GM19043 (cell line): ENCODE data around the gene DOCK11.
"Not testable (repeated sequence)": the region's sequence is repeated elsewhere in the genome, so short reads cannot be mapped to it uniquely, and the experiment has no call there.

Experiments
- ATAC-seq: cut with Tn5 transposase; IDR thresholded peaks from one replicate; pipeline ENCODE4 v1.9.1; 2021; ENCODE audit warnings: low read depth; ENCODE audit not compliant: unreplicated experiment

DOCK11 gene

DNA sequence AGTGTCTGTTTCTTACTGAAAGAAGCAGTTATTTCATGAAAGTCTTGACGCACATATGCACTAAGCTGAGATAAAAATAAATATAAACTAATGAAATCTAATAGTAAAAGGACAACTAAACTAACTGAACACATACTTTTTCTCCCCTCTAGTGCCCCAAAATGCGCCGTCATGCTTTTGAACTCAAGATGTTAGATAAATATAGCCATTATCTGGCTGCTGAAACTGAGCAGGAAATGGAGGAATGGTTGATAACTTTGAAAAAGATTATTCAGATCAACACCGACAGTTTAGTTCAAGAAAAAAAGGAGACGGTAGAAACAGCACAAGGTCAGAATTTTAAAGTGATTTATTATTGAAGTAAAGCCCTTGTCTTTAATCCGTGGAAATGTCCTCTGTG lies 70.2 kb downstream of the DOCK11 start:
- ATAC-seq = no peak

DNA sequence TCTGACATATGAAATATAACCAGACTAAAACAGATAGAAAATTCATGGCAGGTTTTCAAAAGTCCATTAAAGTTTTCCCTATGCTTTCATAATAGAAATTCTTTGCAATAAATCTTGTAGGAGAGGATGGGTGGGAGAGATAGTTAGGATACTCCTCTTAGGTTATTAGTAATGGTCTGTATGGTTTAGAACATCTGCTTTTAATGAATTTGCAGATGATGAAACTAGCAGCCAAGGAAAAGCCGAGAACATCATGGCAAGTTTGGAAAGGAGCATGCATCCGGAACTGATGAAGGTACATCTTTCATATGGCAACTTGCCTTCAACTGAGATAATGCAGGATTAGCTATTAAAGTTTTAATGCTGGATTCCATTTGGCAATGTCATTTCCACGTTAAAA lies 70.7 kb downstream of the DOCK11 start:
- ATAC-seq = no peak

DNA sequence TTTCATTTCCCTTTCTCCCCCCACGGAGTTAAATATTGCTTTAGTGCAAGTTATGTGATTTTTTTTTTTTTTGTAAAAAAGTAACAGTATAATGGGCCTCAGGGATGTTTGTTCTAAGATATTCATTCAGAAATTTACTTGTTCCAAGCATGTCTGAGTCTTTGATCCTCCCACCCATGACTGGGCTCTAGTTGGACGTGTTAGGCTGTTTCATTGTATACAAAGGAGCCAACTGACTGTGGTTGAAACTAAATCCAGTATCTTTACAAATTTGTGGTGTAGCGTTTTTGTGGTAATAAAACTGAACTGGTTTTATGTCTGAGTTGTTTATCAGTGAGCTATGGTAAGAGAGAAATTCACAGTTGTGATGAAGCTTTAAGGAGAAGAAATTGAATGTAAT lies 74.1 kb downstream of the DOCK11 start:
- no peak for ATAC-seq

DNA sequence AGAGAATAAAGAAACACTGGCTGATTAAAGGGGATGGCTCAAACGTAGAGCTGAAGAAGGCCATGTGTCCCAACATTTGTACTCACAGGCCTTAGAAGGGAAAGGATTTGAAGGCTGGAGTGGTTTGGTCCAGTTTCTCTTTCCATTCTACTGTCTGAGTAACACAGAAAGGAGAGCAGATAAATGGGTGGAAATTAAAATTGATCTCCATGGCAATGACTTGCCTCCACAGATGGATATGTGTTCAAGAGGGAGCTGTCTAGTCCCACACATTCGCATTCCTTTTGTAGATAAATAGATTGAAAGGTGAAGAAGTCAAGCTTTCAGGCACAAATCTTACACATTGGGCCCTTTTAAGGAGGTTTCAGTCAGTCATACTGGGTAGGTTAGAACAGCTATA lies 74.6 kb downstream of the DOCK11 start:
- no peak for ATAC-seq

DNA sequence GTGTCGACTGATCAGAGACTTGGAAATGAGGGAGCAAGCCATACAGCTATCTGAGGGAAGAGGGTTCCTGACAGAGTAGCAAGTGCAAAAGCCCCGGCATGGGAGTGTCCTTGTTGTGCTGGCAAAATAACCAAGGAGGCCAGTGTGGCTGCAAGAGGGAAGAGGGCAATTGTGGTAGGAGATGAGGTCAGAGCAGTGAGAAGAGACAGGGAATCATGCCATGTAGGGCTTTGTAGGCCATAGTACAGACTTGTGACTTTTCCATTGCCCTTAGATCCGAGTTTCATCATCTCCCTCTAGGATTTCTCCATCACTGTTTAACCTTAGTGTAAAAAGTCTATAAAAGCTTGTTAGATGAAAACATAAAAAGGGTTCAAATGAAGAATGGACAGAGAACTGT lies 76.2 kb downstream of the DOCK11 start:
- ATAC-seq = no peak

DNA sequence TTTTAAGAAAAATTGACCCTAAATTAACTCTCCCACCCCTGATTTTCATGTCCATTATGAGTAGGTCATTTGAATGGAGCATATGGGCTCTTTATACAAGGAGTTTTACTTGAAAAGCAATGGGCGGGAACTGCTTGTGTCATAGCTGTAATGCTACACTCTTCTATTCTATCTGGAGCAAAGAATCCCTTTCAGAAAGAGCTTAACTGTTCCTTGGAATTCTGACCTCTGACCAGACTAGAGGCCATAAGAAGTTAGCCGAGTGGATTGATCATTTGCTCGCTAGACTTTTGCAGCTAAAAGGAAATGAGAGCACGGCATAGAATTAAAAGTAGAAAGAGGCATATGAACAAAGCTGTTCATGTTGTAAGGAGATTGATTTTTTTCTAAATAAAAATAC lies 79.1 kb downstream of the DOCK11 start:
- ATAC-seq = no peak

DNA sequence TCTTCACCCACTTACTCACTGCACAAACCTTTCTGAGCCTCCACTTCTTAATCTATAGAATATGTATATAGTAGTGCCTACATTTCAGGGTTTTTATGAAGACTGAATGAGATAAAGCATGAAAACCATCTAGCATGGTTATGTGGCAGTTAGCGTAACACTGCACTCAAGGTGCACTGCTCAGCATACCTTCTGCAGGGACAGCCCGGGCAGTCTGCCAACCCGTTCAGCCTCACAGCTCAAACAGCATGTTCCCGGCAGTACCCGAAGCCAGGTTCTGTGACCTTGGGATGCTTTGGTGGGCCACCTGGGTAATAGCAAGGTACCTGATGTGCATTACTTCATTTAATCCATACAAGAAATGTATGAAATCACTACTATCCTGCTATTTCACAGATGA lies 81.4 kb downstream of the DOCK11 start:
- ATAC-seq = no peak

DNA sequence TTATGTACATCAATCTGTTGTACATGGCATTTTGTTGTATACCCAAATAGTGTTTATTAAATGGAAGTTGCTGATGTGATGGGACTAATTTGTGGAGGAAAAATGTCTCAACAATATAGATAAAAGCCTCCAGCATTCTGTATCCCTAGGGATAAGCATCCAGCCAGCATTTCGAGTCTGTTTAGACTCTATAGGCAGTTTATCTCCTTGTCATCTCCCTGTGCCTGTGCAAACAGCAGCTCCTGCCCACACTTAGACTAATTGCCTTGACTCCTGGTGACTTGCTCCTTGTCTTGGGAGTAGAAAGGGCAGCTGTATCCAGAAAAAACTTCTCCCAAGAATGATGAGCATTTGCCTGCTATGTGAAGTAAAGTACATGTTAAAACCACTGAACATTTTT lies 83.8 kb downstream of the DOCK11 start:
- ATAC-seq = no peak

DNA sequence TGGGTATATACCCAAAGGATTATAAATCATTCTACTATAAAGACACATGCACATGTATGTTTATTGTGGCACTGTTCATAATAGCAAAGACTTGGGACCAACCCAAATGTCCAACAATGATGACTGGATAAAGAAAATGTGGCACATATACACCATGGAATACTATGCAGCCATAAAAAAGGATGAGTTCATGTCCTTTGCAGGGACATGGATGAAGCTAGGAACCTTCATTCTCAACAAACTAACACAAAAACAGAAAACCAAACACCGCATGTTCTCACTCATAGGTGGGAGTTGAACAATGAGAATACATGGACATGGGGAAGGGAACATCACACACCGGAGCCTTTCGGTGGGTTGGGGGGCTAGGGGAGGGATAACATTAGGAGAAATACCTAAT lies 87.3 kb downstream of the DOCK11 start:
- not testable (repeated sequence) for ATAC-seq

DNA sequence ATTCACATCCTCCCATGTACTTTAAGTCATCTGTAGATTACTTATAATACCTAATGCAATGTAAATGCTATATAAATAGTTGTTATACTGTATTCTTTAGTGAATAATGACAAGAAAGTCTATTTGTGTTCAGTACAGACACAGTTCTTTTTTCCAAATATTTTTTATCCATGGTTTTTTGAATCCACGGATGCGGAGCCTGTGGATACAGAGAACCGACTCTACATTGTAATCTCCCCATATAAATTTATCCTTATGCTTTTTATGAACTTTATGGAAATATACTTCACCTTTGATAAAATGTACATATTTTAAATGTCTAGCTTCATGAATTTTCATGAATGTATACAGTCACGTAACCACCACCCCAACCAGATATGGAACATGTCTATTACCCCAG lies 88.2 kb downstream of the DOCK11 start:
- no peak for ATAC-seq

DNA sequence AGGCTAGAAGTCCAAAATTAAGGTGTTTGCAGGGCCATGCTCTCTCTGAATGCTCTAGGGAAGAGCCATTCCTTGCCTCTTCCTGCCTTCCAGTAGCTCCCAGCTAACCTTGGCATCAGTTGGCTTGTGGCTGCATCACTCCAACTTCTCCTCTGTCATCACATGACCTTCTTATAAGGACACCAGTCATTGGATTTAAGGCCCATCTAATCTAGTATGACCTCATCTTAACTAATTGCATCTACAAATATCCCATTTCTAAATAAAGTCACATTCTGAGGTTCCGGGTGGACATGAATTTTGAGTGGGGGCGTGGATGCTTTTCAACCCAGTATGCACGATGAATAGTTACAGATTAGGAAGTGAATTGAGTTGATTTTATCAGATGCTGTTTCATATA lies 89.7 kb downstream of the DOCK11 start:
- ATAC-seq = no peak

DNA sequence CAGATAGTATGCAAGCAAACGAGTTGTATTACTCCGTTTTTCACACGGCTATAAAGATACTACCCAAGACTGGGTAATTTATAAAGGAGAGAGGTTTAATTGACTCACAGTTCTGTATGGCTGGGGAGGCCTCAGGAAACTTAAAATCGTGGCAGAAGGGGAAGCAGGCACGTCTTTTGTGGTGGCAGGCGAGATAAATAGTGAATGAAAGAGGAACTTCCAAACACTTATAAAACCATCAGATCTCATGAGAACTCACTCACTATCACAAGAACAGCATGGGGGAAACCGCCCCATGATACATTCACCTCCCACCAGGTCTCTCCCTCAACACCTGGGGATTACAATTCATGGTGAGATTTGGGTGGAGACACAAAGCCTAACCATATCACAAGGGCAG lies 90.6 kb downstream of the DOCK11 start:
- not testable (repeated sequence) for ATAC-seq

DNA sequence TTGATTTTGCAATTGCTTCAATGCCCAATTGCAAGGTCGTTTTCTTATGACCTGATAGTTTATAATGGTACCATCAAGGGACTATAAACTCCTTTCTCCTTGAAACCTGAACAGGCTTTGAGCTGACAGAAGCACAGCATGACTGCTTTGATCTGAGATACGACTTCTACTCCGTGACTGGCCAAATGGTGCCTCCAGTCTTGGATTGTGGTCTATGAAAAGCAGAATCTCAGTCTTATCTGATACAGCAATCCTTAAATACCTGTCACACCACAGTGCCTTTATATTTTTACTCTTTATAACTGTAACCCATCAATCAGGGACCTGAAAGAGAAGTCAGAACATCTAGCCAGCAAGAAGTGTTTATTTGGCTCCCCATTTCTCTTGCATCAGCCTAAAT lies 93.1 kb downstream of the DOCK11 start:
- ATAC-seq = no peak

DNA sequence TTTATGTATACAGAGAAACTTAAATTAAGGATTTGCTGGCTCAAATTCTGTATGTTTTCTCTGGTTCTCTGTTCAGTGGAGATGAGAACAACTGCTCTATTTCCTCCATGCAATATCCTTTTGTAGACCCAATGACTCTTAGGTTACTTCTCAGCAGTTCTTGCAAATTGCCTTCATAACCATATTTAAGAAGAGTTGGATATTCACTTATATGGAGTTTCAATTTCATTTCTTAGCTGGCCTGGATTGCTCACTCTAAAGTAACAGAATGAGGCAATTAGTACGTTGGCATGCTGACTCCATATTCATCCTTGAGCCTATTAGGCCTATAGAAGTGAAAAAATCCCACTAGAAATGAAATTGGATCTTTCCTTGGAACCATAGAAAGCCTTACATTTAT lies 93.6 kb downstream of the DOCK11 start:
- ATAC-seq = no peak

DNA sequence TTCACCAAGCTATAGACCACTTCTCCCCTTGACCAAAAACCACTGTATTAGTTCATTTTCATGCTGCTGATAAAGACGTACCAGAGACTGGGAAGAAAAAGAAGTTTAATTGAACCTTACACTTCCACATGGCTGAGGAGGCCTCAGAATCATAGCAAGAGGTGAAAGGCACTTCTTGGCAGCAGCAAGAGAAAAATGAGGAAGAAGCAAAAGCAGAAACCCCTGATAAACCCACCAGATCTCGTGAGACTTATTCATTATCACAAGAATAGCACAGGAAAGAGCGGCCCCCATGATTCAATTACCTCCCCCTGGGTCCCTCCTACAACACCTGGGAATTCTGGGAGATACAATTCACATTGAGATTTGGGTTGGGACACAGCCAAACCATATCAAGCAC lies 97.8 kb downstream of the DOCK11 start:
- ATAC-seq = no peak

DNA sequence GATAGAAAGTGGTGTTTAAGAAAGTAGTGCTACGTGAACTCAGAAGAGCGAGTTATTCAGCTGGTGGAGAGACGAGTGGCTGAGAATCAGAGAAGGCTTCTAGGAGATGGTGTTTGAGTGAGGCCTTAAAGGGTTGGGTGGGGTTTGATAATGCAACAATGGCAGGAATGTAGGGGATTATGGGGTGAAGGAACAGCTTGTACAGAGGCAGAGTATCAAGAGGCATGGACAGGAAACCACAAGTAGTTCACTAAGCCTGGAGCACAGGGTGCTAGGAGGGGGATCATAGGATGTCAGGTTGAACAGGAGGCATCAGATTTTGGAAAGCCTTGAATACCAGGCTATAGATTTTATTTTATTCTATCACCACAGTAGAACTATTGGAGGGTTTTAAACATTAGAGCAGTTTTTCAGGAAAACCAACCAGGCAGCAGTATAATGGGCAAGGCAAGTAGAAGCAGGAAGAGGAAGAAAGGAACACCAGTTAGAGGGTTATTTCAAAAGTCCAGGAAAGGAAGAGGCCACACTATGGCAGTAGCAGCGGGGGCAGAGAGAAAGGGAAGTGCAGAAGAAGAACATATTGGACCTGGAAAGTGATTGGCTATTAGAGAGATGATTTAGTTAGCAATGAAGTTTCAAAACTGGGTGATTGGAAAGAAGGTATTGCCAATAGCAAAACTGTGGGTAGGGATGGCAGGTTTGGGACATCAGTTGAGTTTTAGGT lies 99.2 kb downstream of the DOCK11 start:
- ATAC-seq = no peak

DNA sequence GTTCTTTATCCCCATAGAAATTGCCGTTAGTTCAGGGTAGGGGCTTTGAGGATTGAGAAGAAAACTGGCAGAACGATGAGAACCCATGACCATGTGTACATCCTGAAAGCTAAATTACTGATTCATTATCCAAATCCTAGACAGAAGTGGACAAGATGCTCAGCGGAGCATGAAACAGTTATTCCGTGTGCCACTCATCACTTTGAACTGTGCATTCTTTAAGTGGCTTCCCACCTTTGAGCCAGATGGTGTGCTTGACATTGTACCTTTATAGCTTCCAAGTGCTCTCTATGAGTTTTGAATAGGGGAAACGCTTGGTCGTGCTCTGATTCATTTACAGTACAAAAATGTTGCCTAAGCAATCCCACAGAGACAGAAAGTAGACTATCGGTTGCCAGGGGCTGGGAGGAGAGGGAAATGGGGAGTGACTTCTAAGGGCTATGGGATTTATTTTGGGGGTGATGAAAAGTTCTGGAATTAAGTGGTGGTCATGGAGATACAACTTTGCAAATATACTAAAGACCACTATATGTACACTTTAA lies 100.0 kb downstream of the DOCK11 start:
- no peak for ATAC-seq

DNA sequence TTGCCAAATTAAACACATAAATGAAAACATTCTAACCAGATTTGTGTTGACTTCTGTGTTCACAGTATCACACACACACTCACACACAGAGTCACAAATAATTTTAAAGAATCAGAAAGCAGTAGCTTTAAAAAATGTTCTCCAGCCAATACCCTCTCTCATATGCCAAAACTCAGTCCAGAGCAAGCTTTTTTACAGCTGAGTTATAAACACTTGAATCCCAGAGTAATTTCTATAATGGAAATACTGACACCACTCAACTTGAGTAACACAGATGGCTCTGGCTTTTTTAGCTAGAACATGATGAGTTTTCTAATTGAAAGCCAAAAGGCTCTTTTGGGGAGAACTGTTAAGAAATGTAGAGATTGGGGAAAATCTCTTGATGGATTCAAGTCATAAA lies 100.8 kb downstream of the DOCK11 start:
- ATAC-seq = no peak

DNA sequence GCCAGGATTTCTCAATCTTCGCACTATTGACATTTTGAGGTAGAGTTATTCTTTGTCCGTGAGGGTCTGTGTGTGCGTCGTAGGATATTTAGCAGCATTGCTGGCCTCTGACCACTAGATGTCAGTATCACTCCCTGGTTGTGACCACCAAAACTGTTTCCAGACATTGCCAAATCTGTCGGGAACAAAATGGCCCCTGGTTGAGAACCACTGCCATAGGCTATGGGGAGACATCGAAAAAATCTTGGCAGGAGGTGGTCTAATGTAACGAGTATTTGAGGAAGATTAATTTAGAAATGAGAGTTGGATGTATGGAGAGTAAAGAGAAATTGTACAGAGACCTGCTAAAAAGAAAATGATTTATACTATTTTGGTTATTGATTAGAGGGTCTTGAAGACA lies 108.4 kb downstream of the DOCK11 start:
- ATAC-seq = no peak

DNA sequence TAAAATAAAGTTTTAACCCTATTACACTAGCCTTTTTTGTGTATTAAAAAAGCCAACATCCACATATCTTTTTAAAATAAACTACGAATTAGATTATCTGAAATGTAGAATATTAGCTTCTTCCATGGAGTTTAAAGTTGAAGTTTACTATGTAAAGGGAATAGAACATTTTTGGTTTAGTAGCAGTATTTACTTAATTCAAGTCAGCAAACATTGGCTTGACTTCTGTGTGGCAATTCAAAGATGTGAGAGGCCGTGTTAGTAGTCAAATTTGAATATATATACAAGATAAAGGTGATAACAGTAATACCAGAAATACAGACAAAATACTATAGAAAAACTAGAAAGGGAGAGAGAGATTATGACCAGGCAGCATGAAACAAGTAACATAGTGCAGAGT lies 116.7 kb downstream of the DOCK11 start:
- no peak for ATAC-seq

DNA sequence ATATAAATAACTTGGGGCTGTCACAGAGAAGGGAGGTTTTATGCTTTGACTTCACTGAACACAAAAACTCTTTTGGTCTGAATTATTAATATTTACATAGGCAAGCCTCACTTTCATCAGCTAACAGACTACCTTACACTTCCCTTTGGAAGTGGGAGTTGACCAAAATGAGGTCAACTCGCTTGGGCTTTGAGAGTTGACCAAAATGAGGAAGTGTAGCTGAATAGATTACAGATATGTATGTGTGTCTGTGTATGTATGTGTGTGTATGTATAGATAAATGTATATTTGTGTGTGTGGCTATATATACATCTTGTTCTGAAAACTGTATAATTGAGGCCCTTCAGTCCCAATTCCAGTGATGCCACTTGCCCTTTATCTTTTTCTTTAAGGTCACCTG lies 118.5 kb downstream of the DOCK11 start:
- no peak for ATAC-seq

DNA sequence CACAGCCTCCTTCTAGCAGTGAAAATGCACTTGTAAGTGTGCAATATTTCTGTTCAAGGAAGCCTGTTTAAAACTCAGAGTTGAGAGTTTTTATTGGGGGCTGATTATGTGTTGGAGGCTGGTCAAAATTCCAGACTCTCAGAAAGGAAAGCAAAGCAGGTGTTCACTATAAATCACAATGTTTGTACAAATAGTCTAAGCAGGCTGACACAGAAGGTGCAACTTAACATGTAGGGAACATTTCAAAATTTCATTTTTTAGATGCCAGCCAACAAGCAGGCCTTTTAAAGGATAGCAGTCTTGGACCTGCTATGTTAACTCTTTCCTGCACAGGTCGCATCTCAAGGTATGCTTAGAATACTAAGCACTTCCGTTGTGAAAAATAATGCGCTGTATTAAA lies 119.5 kb downstream of the DOCK11 start:
- no peak for ATAC-seq
